GM19324 (cell line): Measurements from ENCODE around the gene ZNF423.

Experiments used
- ATAC-seq: cut with Tn5 transposase; IDR thresholded peaks from one replicate; pipeline ENCODE4 v1.9.1; 2021; ENCODE audit warnings: mild to moderate bottlenecking, moderate library complexity; ENCODE audit not compliant: unreplicated experiment, low FRiP score

The ZNF423 gene

DNA sequence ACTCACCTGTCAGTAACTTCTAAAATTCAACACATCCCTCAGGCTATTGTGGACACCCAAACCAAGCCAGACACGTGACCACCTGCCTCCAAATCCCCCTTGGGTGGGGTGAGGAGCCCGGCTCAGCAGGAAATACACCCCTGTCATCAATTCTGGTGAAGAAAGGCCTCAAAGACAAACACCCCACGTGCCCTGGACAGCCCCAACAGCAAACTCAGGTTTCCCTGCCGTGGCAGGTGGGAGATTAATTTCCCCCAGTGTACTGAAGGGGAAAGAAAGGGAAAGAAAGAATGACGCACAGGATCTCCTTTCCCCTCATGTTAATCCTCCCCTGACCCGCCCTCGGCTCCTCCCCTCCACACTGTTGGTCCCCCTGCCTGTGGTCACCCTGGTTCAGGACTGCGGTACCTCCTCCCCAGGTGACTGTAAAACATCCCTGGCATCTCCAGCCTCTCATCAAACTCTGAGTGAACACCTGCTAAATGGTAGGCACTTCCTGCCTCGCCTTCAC lies 98.3 kb downstream of the ZNF423 start:
- no peak for ATAC-seq

GRCh38 chr16:49756775-49757558 lies 98.9 kb downstream of the ZNF423 start:
- no peak for ATAC-seq

GRCh38 chr16:49755716-49756505 lies 100.0 kb downstream of the ZNF423 start:
- ATAC-seq = no peak

- no peak for ATAC-seq
These were observed 100.6 kb downstream of the ZNF423 start for GRCh38 chr16:49755313-49755620.

DNA sequence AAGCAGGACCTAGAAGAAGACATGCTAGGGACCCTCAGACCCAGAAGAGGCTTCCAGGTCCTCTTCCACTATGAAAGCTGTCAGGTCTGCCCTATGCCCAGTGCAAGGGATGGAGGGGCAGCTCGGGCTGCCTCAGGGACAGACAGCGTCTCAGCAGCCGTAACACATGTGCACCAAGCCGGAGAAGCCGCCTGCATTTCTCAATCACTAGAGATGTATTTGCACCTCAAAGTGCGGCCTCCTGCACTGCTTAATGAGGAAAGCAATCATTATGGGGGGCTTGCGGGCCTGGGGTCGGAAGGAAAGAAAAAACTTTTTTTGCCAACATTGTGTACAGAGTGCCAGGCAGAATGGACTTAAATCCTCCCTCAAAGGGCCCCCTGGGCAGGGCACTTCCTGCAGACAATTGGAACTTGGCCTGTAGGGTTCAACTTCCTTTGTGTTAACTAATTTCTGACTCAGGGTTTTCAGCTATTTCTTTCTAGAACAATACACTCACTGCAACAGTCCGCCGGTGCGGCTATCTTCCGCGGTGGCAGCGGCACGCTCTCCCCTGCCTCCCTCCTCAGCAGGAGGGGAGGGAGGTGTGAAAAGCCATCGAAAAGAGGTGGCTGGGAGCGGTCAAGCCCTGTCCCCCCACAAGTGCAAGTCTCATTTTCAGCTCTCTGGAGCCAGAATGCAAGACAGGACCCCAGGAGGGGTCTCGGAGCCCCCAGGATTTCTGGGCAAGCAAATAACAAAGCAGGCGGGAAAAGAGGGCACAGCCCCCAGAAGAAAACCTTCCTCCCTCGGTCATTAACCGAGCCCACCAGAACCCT lies 101.2 kb downstream of the ZNF423 start:
- no peak for ATAC-seq

- ATAC-seq = no peak
These were observed 105.4 kb downstream of the ZNF423 start for GRCh38 chr16:49750341-49751000.

GRCh38 chr16:49749816-49750215 lies 106.1 kb downstream of the ZNF423 start:
- no peak for ATAC-seq

DNA sequence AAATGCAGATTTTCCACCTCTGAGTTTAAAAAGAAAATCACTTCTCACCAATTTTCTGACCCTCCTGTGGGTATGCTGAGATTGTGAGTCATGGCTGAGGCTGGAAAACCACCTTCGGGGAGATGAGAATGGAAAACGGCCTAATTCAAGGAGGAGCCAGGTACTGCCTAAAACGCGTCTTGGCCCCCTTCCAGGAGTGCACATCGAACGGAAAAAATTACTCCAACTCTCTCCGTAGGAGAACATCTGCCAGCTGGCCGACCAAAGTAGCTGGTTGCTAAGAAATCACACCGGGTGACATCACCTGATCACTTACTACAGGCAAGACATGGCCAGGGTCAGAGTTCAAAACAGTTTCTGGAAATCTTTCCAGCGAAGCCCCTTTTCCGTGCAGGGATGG lies 107.6 kb downstream of the ZNF423 start:
- ATAC-seq = no peak

DNA sequence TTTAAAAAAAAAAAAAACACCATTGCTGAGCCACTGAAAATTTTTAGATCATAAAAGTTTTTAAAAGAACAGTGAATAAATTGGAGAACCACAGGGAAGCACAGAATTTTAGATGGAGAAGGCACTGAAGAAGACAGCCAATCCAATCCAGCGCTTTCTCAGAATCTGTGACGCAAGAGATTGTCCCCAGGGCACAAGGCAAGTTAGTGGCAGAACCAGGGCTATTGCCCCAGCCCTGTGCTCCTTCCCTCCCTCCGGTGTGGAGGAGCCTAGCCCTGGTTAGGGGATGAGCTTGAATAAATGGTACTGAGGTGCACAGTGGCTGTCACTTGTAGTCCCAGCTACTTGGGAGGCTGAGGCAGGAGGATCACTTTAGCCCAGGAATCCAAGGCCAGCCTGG lies 108.3 kb downstream of the ZNF423 start:
- no peak for ATAC-seq

- ATAC-seq = no peak
These were observed 109.4 kb downstream of the ZNF423 start for GRCh38 chr16:49746545-49746944.

DNA sequence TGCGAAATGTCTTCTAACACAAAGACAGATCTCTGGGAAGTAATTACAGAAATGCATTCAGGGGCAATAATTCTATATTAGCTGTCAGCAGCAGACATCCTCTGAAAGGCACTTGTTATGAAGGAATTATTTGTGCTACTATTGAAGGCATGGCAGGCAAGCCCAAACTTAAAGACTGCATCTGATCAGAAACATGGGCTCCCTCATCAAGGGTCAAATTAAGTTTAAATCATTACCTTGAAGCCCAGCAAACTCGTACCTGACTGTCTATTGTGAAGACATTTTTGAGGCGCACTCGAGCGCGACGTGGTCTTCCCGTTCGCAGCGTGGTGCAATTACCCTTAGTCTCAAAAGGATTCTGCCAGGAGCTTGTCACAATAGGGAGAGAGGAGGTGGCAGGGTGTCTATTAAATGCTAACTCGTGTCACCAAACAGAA lies 110.6 kb downstream of the ZNF423 start:
- no peak for ATAC-seq

GRCh38 chr16:49744244-49745220 lies 111.4 kb downstream of the ZNF423 start:
- ATAC-seq = no peak

GRCh38 chr16:49743658-49744057 lies 112.3 kb downstream of the ZNF423 start:
- no peak for ATAC-seq

DNA sequence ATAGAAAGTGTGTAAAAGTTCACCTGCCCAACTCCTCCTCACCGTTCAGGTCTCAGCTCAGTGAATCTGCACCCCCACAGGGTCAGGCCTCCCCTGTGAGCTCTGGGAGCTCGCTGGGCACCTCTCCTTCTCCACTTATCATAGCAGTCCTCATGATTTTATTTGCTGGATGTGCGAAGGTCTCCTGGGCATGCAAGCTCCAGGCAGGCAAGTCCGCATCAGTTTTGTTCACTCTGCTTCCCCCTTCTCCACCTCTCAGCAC lies 112.8 kb downstream of the ZNF423 start:
- ATAC-seq = no peak

DNA sequence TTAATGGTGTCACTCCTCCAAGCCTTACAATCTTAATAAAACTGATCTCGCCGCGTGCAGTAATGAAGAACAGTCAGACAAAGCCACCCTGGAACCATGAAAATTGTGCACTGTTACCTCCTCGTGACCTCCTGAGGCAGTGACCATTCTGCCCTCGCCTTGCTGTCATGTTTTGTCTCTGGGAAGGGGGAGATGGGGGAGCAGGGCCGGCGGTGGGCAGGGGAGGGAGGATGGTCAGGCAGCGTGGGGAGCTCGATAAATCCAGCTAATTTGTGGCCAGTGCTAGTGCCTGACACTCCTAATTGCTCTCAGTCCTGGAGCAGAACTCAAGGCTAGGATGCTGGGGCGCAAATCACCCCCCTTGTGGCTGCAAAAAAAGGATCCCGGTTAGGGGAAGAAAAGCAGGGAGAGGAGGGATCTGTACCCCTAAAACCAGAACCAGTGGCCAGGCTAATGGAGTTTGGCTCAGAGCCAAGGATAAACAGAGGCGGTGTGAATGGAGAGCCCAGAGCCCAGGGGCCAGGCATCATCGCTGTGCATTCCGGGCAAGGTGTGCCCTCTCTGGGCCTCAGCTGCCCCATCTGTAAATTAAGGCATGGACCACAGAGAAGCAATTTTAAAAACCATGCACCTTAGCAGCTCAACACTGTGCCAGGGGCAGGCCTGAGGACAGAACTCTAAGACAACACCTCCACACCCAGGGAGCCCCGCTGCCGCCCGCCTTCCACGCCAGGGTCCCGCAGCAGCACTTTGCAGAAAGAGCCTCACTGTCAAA lies 113.3 kb downstream of the ZNF423 start:
- no peak for ATAC-seq

DNA sequence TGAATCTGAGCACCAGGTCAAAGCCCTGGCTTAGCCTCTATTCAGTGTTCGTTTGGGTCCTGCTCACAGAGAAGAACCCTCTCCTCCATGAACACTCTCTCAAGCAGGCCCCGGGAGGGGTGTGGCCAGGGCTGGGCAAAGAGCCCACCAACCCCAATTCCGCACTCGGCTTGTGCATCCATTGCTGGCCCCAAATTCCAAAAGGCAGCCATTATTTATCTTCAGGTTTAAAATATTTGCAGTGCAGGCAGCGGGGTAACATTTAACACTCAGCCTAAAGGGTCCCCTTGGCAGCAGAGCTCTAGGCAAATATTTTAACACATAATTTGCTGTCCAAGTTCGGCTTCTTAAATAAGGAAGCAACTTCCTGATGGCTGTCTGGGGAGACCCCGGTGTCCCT lies 115.7 kb downstream of the ZNF423 start:
- no peak for ATAC-seq

DNA sequence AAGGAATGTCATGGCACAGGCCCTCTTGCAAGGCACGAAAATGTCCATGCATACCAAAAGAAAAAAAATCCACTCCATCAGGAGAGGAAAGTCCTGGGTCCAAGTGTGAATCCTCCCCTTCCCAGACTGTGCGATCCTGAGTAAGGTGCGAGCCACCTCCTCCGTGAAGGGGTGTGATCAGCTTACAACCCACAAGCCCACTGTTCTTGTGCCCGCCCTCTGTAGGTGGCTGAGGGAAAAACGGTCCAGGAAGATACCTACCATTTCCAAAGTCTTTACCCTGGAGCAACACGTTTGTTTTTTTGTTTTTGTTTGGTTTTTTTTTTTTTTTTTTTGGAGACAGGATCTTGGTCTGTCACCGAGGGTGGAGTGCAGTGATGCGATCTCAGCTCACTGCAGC lies 116.5 kb downstream of the ZNF423 start:
- no peak for ATAC-seq

- ATAC-seq = no peak
These were observed 117.1 kb downstream of the ZNF423 start for GRCh38 chr16:49738832-49739231.

GRCh38 chr16:49738001-49738400 lies 117.9 kb downstream of the ZNF423 start:
- no peak for ATAC-seq
